MCF 10A (cell line): Measurements from ENCODE around the gene OPCML. TPM values are rescaled to one million over a fixed set of nuclear protein-coding genes. Genes with fewer than 3 reads are reported as not detected.

Source experiments
- BruUV-seq: library from RNA; stranded (reverse); fragments of 400-500 nt; replicated peaks from 2 replicates; lab custom pipeline; 2021; lab: Mats Ljungman, UMichigan
- CTCF ChIA-PET: fragments of 300-600 bp; sonication (Branson Sonifier 250); formaldehyde crosslinking; extraction: SDS; loops from one replicate; lab custom pipeline; 2021; ENCODE audit warnings: antibody characterized with exemption, inconsistent platforms; lab: Yijun Ruan, JAX
- POLR2A ChIA-PET: fragments of 300-600, 350-650 bp; sonication (Branson Sonifier 250); formaldehyde crosslinking; extraction: SDS; loops from one replicate; lab custom pipeline; 2020; ENCODE audit warnings: antibody characterized with exemption, inconsistent platforms; lab: Yijun Ruan, JAX
- DNase-seq: peaks from one replicate; pipeline ENCODE4 v3.0.0-alpha.2; 2018; ENCODE audit not compliant: unreplicated experiment
- H3K27ac Mint-ChIP-seq: one replicate; pipeline ENCODE4 v1.8.0; 2022; ENCODE audit warnings: mild to moderate bottlenecking, low read depth, mixed read lengths; ENCODE audit not compliant: unreplicated experiment
- H3K27me3 Mint-ChIP-seq: one replicate; pipeline ENCODE4 v1.8.0; 2022; ENCODE audit warnings: mixed read lengths; ENCODE audit not compliant: insufficient read depth, unreplicated experiment
- H3K36me3 Mint-ChIP-seq: one replicate; pipeline ENCODE4 v1.8.0; 2022; ENCODE audit warnings: mild to moderate bottlenecking, moderate library complexity, mixed read lengths; ENCODE audit not compliant: insufficient read depth, unreplicated experiment
- H3K4me1 Mint-ChIP-seq: one replicate; pipeline ENCODE4 v1.8.0; 2022; ENCODE audit warnings: mixed read lengths; ENCODE audit not compliant: insufficient read depth, unreplicated experiment
- H3K4me3 Mint-ChIP-seq: one replicate; pipeline ENCODE4 v1.8.0; 2022; ENCODE audit warnings: mild to moderate bottlenecking, moderate library complexity, mixed read lengths; ENCODE audit not compliant: unreplicated experiment
- H3K9me3 Mint-ChIP-seq: one replicate; pipeline ENCODE4 v1.8.0; 2022; ENCODE audit warnings: mixed read lengths; ENCODE audit not compliant: unreplicated experiment
- intact Hi-C: fragments of 100-400 bp; cut with micrococcal nuclease; formaldehyde crosslinking; loops from 2 replicates; pipeline ENCODE4 v1.14.1; 2022
- total RNA-seq: library from RNA; stranded (reverse); gene quantifications from 2 replicates; pipeline ENCODE4 v1.2.3, GENCODE V29; 2022
- TF ChIP-seq, protein P1 (sequence below): fragments of 200-600 bp; IDR thresholded peaks from one replicate; pipeline ENCODE4 v1.8.0; 2022; ENCODE audit warnings: antibody characterized with exemption, mild to moderate bottlenecking; ENCODE audit not compliant: unreplicated experiment

OPCML gene
- total RNA-seq, 1 experiment from 2014 or later: not detected

DNA sequence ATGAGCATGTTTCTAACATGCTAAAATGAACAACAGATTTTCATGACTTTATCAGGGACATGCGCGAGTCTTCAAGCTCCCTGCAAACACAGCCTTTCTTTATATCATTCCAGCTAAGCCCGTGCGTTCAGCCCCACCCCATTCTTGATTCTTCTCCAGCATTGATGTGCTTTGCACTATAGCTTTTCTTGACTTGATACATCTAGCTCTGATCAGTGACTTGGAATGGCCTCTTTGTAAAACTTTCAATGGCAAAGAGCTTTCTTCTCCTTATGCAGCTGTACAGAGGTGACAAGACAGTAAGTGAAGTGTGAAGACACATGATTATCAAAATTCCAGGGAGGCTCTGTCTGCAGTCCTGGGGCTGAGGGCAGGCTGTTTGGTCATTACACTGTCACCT is 561.0 kb downstream of the OPCML start:
- TF ChIP-seq, protein P1, sequence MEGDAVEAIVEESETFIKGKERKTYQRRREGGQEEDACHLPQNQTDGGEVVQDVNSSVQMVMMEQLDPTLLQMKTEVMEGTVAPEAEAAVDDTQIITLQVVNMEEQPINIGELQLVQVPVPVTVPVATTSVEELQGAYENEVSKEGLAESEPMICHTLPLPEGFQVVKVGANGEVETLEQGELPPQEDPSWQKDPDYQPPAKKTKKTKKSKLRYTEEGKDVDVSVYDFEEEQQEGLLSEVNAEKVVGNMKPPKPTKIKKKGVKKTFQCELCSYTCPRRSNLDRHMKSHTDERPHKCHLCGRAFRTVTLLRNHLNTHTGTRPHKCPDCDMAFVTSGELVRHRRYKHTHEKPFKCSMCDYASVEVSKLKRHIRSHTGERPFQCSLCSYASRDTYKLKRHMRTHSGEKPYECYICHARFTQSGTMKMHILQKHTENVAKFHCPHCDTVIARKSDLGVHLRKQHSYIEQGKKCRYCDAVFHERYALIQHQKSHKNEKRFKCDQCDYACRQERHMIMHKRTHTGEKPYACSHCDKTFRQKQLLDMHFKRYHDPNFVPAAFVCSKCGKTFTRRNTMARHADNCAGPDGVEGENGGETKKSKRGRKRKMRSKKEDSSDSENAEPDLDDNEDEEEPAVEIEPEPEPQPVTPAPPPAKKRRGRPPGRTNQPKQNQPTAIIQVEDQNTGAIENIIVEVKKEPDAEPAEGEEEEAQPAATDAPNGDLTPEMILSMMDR: no peak
- ChIA-PET CTCF (interaction anchor here (0.5 to 0.8 kb wide), 2 partner anchors 29 to 106 kb away, joined by 3 read pairs; no protein-coding TSS in a partner anchor), POLR2A (no interaction called here)
- DNase-seq: no peak
- no TSS peak for BruUV-seq
- H3K27me3 Mint-ChIP-seq: no peaks in the 10 kb centered on the region
- H3K4me1 Mint-ChIP-seq: no peaks in the 10 kb centered on the region
- H3K36me3 Mint-ChIP-seq: no peaks in the 10 kb centered on the region
- no peak overlapping the region for H3K4me3 Mint-ChIP-seq
- intact Hi-C loops: no loop called here
- H3K9me3 Mint-ChIP-seq: peaks cover 37% of the 10 kb centered on the region
- no peak overlapping the region for H3K27ac Mint-ChIP-seq

DNA sequence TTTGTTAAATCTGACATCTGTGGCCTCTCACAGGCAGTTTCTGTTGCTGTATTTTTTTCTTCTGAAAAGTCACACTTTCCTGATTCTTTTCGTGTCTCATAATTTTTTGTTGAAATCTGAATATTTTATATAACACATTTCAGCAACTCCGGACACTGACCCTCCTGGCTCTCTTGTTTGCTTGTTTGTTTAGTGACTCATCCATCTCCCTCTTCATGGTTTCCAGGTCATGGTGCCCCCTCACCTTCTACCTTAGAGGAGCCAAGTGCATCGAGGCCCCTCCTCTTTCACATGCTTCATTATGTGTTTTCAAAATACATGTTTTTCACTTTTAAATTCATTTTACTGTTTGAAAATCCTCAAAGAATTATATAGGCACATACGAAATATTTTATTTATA is 562.4 kb downstream of the OPCML start:
- no TSS peak for BruUV-seq
- no peaks in the 10 kb centered on the region for H3K27me3 Mint-ChIP-seq
- intact Hi-C loops: no loop called here
- no peaks in the 10 kb centered on the region for H3K4me1 Mint-ChIP-seq
- no peak for DNase-seq
- POLR2A ChIA-PET: no interaction called here
- TF ChIP-seq, protein P1: no peak
- H3K9me3 Mint-ChIP-seq: peaks cover 36% of the 10 kb centered on the region
- H3K36me3 Mint-ChIP-seq: no peaks in the 10 kb centered on the region
- no peak overlapping the region for H3K27ac Mint-ChIP-seq
- no peak overlapping the region for H3K4me3 Mint-ChIP-seq
- CTCF ChIA-PET: no interaction called here

DNA sequence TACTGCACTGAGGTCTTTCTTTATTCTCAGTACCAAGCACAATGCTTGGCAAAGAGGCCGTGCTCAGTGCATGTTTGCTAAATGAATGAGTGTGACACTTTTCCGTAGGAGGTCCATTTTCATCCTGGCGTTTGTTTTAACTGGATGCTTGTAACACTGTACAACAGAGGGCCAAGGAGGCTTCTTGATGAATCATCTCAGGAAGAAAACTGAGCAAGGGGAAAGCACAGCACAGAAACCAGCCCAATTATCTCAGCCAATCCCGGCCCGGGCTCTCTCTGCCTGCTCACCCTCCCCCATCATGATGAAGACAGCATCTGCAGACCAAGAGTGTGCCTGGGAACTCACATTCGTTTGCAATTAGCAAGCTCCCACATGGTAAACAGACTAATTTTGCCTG is 570.3 kb downstream of the OPCML start:
- CTCF ChIA-PET: interaction anchor here (0.7 kb wide), 1 partner anchor 840 kb away, joined by 3 read pairs; no protein-coding TSS in a partner anchor
- TF ChIP-seq, protein P1: no peak
- no peaks in the 10 kb centered on the region for H3K36me3 Mint-ChIP-seq
- BruUV-seq: no TSS peak
- POLR2A ChIA-PET: no interaction called here
- no peak for DNase-seq
- H3K9me3 Mint-ChIP-seq: peaks cover 43% of the 10 kb centered on the region
- intact Hi-C loops: no loop called here
- H3K4me1 Mint-ChIP-seq: no peaks in the 10 kb centered on the region
- no peak overlapping the region for H3K4me3 Mint-ChIP-seq
- H3K27ac Mint-ChIP-seq: no peak overlapping the region
- no peaks in the 10 kb centered on the region for H3K27me3 Mint-ChIP-seq

DNA sequence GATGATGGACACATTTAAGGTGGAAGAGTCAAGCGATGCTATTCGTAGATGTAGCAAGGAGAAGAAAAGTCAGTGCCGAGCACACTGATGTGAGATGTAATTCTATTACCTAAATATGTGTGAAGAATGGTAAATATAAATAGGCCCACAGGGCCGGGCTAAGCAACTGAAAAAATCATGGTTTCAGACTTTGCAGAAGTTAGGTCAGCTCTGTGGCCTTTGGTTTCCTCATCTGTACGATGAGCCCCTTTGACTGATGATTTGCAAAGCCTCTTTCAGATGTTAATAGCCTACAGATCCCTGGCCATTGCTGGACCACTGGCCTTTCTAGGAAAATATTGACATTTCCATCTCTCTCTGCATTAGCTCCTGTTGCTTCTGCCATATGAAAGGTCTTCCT is 570.8 kb downstream of the OPCML start:
- TF ChIP-seq, protein P1: no peak
- H3K4me3 Mint-ChIP-seq: no peak overlapping the region
- no peak for DNase-seq
- H3K27me3 Mint-ChIP-seq: no peaks in the 10 kb centered on the region
- CTCF ChIA-PET: interaction anchor here (0.6 to 1.2 kb wide), 3 partner anchors 20 to 839 kb away, joined by 3 to 4 read pairs (median 3); no protein-coding TSS in a partner anchor
- H3K4me1 Mint-ChIP-seq: no peaks in the 10 kb centered on the region
- intact Hi-C loops: no loop called here
- POLR2A ChIA-PET: no interaction called here
- BruUV-seq: no TSS peak
- H3K27ac Mint-ChIP-seq: no peak overlapping the region
- H3K9me3 Mint-ChIP-seq: peaks cover 43% of the 10 kb centered on the region
- no peaks in the 10 kb centered on the region for H3K36me3 Mint-ChIP-seq
